Adrenal gland (tissue), 12 donors: ENCODE data around the gene NAA40. TPM values are rescaled to one million over a fixed set of nuclear protein-coding genes. Genes with fewer than 3 reads are reported as not detected.

Experiments used
- DNase-seq, 7 donors: peaks; one replicate each; pipeline ENCODE4 v3.0.0-alpha.2; 2019 to 2020
- H3K27ac ChIP-seq, 5 donors: fragments of 200-600 bp; sonication (generic) in 4 of 5; 1 replicate in 3 of 5; 2 replicates in 2 of 5; pipeline versions ENCODE4 v1.5.1 to v1.8.0; 2016 to 2020; ENCODE audit warnings: mild to moderate bottlenecking in 1 of 5
- H3K27me3 ChIP-seq: fragments of 200-600 bp; 2 replicates; pipeline ENCODE4 v1.8.0; 2021
- H3K36me3 ChIP-seq, 2 donors: fragments of 200-600 bp; replicated peaks in 1 of 2; 1 replicate in 1 of 2; 2 replicates in 1 of 2; pipeline versions ENCODE4 v1.5.1 to v1.8.0; 2018 to 2022
- H3K4me1 ChIP-seq, 2 donors: fragments of 200-600 bp; replicated peaks in 1 of 2; 1 replicate in 1 of 2; 2 replicates in 1 of 2; pipeline versions ENCODE4 v1.5.1 to v1.8.0; 2018 to 2021
- H3K4me3 ChIP-seq, 4 donors: fragments of 200-600 bp; sonication (generic) in 3 of 4; one replicate each; pipeline ENCODE4 v1.5.1; 2016 to 2018
- H3K9me3 ChIP-seq, 3 donors: fragments of 200-600 bp; sonication (generic) in 1 of 3; replicated peaks in 1 of 3; 1 replicate in 2 of 3; 2 replicates in 1 of 3; pipeline versions ENCODE4 v1.5.1 to v1.8.0; 2016 to 2021
- POLR2A ChIP-seq, 2 donors: fragments of 450-650 bp; IDR thresholded peaks; one replicate each; pipeline ENCODE4 v1.6.1; 2017; ENCODE audit warnings: antibody characterized with exemption in 2 of 2, mild to moderate bottlenecking in 2 of 2, moderate library complexity in 1 of 2
- WGBS, 4 donors: extraction: QIAGEN DNeasy Blood & Tissue Kit in 2 of 4; methylation state at CpG; one replicate each; pipeline versions ENCODE4 v1.1.5 to v1.1.7; 2013 to 2017; 5-methylcytosine and 5-hydroxymethylcytosine counted together
- intact Hi-C, 2 donors: fragments of 100-400 bp; cut with DNase I; formaldehyde crosslinking; loops; one replicate each; pipeline versions ENCODE4 v1.14.1 to v1.15.0; 2022 to 2023
- polyA plus RNA-seq, 3 donors: library from polyadenylated mRNA; stranded (reverse); fragments of 200-250 nt in 2 of 3; fragments of 350-450 nt in 1 of 3; fragmentation: Illumina TruSeq in 1 of 3; extraction: RNeasy Lipid Tissue Mini Kit (QIAGEN cat#74804) in 1 of 3; gene quantifications; one replicate each; pipeline ENCODE4 v1.2.3, GENCODE V29; 2013 to 2014
- total RNA-seq, 9 donors: library from RNA; depleted of rRNA in 4 of 9; stranded (reverse); fragments of >200 nt in 4 of 9; fragments of 120-200 nt in 1 of 9; fragmentation: NEBNext Ultra II Directional in 1 of 9; extraction: Animal tissue kit (Norgen Biotek cat#: 25700) in 1 of 9; gene quantifications; one replicate each; pipeline versions ENCODE4 v1.1.0 to v1.2.4, GENCODE V29; 2013 to 2023
- TF ChIP-seq, protein P1 (sequence below), 6 experiments: fragments of 450-650 bp in 4 of 6; fragments of 200-600 bp in 2 of 6; sonication (generic) in 1 of 6; IDR thresholded peaks; 1 replicate in 5 of 6; 2 replicates in 1 of 6; pipeline versions ENCODE4 v1.5.1 to v1.8.0; 2016 to 2021; ENCODE audit warnings: antibody characterized with exemption in 6 of 6, mild to moderate bottlenecking in 2 of 6, moderate library complexity in 1 of 6
- donor health status: healthy with polysubstance abuse.
- donor health status: Bipolar disorder and iron deficiency.
- donor health status: DM: yes; HTN: yes; CAD: no.
- donor health status: DM: no; HTN: no; CAD: no.
- donor health status: DM: no; HTN: no; CAD: no.
- donor health status: DM: yes; HTN: yes; CAD: no.

NAA40 gene
- total and polyA plus RNA-seq, 12 donors = 11.6 to 61.3 (median 20.0) TPM

DNA sequence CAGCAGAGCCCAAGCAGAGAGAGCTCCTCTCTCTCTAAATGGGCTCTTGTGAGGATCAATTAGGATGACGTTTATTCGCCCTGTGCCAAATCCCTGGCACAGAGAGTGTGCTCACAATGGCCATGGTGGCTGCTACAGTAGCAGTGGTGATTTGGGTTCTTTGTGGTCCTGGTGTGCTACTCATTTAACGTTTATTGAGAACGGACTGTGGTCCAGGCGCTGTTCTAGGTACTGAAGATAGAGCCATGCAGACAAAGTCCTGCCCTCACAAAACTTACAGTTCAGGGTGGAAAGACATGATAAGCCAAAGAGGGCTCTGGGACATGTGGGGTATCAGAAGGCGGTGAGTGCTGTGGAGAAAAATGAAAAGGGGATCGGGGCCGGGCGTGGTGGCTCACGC is 52.8 kb downstream of the NAA40 start:
- H3K4me3 ChIP-seq = no peak overlapping the region
- no peak for TF ChIP-seq POLR2A (IDR thresholded peaks at IDR 0.05)
- TF ChIP-seq, protein P1, sequence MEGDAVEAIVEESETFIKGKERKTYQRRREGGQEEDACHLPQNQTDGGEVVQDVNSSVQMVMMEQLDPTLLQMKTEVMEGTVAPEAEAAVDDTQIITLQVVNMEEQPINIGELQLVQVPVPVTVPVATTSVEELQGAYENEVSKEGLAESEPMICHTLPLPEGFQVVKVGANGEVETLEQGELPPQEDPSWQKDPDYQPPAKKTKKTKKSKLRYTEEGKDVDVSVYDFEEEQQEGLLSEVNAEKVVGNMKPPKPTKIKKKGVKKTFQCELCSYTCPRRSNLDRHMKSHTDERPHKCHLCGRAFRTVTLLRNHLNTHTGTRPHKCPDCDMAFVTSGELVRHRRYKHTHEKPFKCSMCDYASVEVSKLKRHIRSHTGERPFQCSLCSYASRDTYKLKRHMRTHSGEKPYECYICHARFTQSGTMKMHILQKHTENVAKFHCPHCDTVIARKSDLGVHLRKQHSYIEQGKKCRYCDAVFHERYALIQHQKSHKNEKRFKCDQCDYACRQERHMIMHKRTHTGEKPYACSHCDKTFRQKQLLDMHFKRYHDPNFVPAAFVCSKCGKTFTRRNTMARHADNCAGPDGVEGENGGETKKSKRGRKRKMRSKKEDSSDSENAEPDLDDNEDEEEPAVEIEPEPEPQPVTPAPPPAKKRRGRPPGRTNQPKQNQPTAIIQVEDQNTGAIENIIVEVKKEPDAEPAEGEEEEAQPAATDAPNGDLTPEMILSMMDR (IDR thresholded peaks at IDR 0.05) = no peak
- H3K27me3 ChIP-seq = no peaks in the 10 kb centered on the region
- 88 to 94% (median 90%) methylated on average over 8 to 10 of the region's 10 CpGs for whole genome bisulfite sequencing, 4 donors
- peaks cover 0 to 57% of the 10 kb centered on the region in 2 donors for H3K36me3 ChIP-seq
- peaks cover 12 to 16% of the 10 kb centered on the region in 2 donors for H3K4me1 ChIP-seq
- no peak overlapping the region for H3K27ac ChIP-seq
- DNase-seq = no peak
- intact Hi-C loops = no loop called here
- H3K9me3 ChIP-seq = no peaks in the 10 kb centered on the region

DNA sequence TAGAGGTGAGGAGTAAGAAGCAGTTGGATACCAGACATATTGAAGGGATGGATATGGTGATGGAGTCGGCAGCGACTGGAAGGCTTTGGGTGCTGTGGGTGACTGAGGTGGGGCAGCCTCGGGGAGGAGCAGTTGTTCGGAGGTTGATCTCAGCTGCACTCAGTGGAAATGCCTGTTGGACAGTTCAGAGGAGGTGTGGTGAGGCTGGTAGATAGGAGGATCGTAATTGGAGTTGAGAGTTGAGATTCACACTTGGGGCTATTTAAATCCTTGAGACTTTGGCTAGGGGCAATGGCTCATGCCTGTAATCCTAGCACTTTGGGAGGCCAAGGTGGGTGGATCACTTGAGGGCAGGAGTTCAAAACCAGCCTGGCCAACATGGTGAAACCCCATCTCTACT is 54.3 kb downstream of the NAA40 start:
- H3K4me1 ChIP-seq = peaks cover 0 to 1% of the 10 kb centered on the region in 2 donors
- no peaks in the 10 kb centered on the region for H3K9me3 ChIP-seq
- no peak for TF ChIP-seq POLR2A (IDR thresholded peaks at IDR 0.05)
- TF ChIP-seq, protein P1 (IDR thresholded peaks at IDR 0.05) = no peak
- H3K27me3 ChIP-seq = no peaks in the 10 kb centered on the region
- no peak for DNase-seq
- intact Hi-C loops = no loop called here
- H3K36me3 ChIP-seq = peaks cover 0 to 73% of the 10 kb centered on the region in 2 donors
- H3K27ac ChIP-seq = no peak overlapping the region
- no peak overlapping the region for H3K4me3 ChIP-seq
- 85 to 96% (median 91%) methylated on average over 5 of the region's 5 CpGs for WGBS, 4 donors

DNA sequence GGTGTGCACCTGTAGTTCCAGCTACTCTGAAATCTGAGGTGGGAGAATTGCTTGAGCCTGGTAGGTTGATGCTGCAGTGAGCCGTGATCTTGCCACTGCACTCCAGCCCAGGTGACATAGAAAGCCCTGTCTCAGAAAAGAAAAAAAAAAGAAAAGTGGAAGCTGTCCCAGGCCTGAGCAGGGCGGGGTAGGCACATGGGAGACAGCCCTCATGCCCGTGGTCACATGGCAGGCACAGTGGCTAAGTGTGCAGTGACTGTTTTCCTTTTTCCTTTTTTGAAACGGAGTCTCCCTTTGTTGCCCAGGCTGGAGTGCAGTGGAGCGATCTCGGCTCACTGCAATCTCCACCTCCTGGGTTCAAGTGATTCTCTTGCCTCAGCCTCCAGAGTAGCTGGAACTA is 55.2 kb downstream of the NAA40 start:
- no peak overlapping the region for H3K27ac ChIP-seq

DNA sequence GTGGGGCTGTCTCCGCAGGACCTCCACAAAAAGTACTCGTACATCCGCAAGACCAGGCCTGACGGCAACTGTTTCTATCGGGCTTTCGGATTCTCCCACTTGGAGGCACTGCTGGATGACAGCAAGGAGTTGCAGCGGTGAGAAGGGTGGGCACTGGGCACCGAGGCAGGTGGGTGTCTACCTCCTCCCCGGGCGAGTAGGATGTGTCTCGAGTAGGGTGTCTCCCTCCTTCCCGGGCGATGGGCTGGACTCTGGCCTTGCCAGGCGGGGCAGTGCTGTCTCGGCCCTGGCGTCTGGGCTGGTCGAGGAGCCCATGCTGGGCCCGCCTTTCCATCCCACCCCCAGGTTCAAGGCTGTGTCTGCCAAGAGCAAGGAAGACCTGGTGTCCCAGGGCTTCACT is 57.7 kb downstream of the NAA40 start:
- Histone ChIP-seq H3K9me3 (no peaks in the 10 kb centered on the region), H3K27ac (no peak overlapping the region), H3K36me3 (peaks cover 0 to 46% of the 10 kb centered on the region in 2 donors), H3K27me3 (no peaks in the 10 kb centered on the region), H3K4me1 (peaks cover 5 to 26% of the 10 kb centered on the region in 2 donors), H3K4me3 (no peak overlapping the region)
- TF ChIP-seq, protein P1 (IDR thresholded peaks at IDR 0.05) = no peak
- no peak for TF ChIP-seq POLR2A (IDR thresholded peaks at IDR 0.05)
- intact Hi-C loops = no loop called here
- 84 to 92% (median 89%) methylated on average over 4 to 18 of the region's 18 CpGs for WGBS, 4 donors
- no peak for DNase-seq

More for the DNA sequence above, 55.2 kb downstream of the NAA40 start:
- WGBS, 4 donors = 69 to 77% (median 73%) methylated on average over 6 of the region's 6 CpGs
- Histone ChIP-seq H3K4me1 (peaks cover 0 to 3% of the 10 kb centered on the region in 2 donors), H3K36me3 (peaks cover 0 to 69% of the 10 kb centered on the region in 2 donors), H3K27me3 (no peaks in the 10 kb centered on the region), H3K9me3 (no peaks in the 10 kb centered on the region), H3K4me3 (no peak overlapping the region)
- no peak for DNase-seq
- TF ChIP-seq POLR2A (IDR thresholded peaks at IDR 0.05) = no peak
- intact Hi-C loops = no loop called here

DNA sequence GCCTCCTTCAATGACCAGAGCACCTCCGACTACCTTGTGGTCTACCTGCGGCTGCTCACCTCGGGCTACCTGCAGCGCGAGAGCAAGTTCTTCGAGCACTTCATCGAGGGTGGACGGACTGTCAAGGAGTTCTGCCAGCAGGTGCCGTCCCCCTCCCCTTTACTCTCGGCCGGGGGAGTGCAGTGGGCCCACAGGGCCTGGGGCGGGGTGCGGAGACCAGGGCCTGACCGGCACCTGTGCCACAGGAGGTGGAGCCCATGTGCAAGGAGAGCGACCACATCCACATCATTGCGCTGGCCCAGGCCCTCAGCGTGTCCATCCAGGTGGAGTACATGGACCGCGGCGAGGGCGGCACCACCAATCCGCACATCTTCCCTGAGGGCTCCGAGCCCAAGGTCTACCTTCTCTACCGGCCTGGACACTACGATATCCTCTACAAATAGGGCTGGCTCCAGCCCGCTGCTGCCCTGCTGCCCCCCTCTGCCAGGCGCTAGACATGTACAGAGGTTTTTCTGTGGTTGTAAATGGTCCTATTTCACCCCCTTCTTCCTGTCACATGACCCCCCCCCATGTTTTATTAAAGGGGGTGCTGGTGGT is 58.4 kb downstream of the NAA40 start:
- no peak for DNase-seq
- Histone ChIP-seq H3K36me3 (peaks cover 0 to 41% of the 10 kb centered on the region in 2 donors), H3K27me3 (no peaks in the 10 kb centered on the region), H3K9me3 (no peaks in the 10 kb centered on the region), H3K4me1 (peaks cover 5 to 33% of the 10 kb centered on the region in 2 donors), H3K4me3 (no peak overlapping the region), H3K27ac (no peak overlapping the region)
- 82 to 94% (median 92%) methylated on average over 11 to 27 of the region's 27 CpGs for WGBS, 4 donors
- intact Hi-C loops = no loop called here
- no peak for TF ChIP-seq POLR2A (IDR thresholded peaks at IDR 0.05)
- TF ChIP-seq, protein P1 (IDR thresholded peaks at IDR 0.05) = no peak
